Panc1 (cell line): Measurements from ENCODE around the gene PDK2. TPM values are rescaled to one million over a fixed set of nuclear protein-coding genes. Genes with fewer than 3 reads are reported as not detected.

Source experiments
- ATAC-seq: fragments of 200-7000 bp; cut with Tn5 transposase; 2 replicates; pipeline ENCODE4 v1.9.1; 2020; ENCODE audit warnings: mild to moderate bottlenecking, moderate library complexity
- BruUV-seq: library from RNA; stranded (reverse); fragments of 400-500 nt; replicated peaks from 2 replicates; lab custom pipeline; 2021; lab: Mats Ljungman, UMichigan
- CTCF ChIA-PET: fragments of 300-600 bp; sonication (Branson Sonifier 250); formaldehyde crosslinking; loops from one replicate; lab custom pipeline; 2022; ENCODE audit warnings: antibody characterized with exemption; lab: Charles Lee
- POLR2A ChIA-PET: fragments of 300-600 bp; sonication (Branson Sonifier 250); formaldehyde crosslinking; loops from one replicate; lab custom pipeline; 2022; ENCODE audit warnings: antibody characterized with exemption; lab: Charles Lee
- DNase-seq: peaks from one replicate; pipeline ENCODE4 v3.0.0-alpha.2; 2010; ENCODE audit warnings: low read depth, low spot score
- H3K27ac ChIP-seq: 2 replicates; pipeline ENCODE4 v1.5.1; 2011; ENCODE audit warnings: mild to moderate bottlenecking, low read length, inconsistent platforms
- H3K27me3 ChIP-seq: fragments of 200-500 bp; sonication (Bioruptor generic); 2 replicates; pipeline ENCODE4 v1.6.0; 2014; ENCODE audit warnings: low read length, inconsistent platforms; ENCODE audit not compliant: control insufficient read depth, insufficient read depth
- H3K36me3 ChIP-seq: fragments of 200-500 bp; sonication (Bioruptor generic); 2 replicates; pipeline ENCODE4 v1.5.1; 2014; ENCODE audit warnings: inconsistent platforms, mild to moderate bottlenecking, low read length, moderate library complexity; ENCODE audit not compliant: control insufficient read depth, insufficient read depth
- H3K4me1 ChIP-seq: 2 replicates; pipeline ENCODE4 v1.5.1; 2011; ENCODE audit warnings: inconsistent platforms, mild to moderate bottlenecking, low read length, moderate library complexity; ENCODE audit not compliant: control insufficient read depth, insufficient read depth
- H3K4me3 ChIP-seq, 2 experiments: 2 replicates each; pipeline ENCODE4 v1.5.1; 2011 to 2012; ENCODE audit warnings: low read depth in 2 of 2, low read length in 2 of 2, mild to moderate bottlenecking in 2 of 2, inconsistent platforms in 1 of 2, moderate library complexity in 1 of 2
- H3K9me3 ChIP-seq: fragments of 200-500 bp; sonication (Bioruptor generic); 2 replicates; pipeline ENCODE4 v1.5.1; 2014; ENCODE audit warnings: low read depth, mild to moderate bottlenecking, inconsistent platforms, low read length, moderate library complexity; ENCODE audit not compliant: control insufficient read depth, insufficient read depth
- CTCF ChIP-seq: fragments of 450-650 bp; IDR thresholded peaks from 2 replicates; pipeline ENCODE4 v1.5.1; 2017; ENCODE audit warnings: mild to moderate bottlenecking
- POLR2AphosphoS5 ChIP-seq: IDR thresholded peaks from 2 replicates; pipeline ENCODE4 v1.6.1; 2012; ENCODE audit warnings: mild to moderate bottlenecking, low read depth, low read length, moderate library complexity
- REST ChIP-seq, 2 experiments: IDR thresholded peaks; 2 replicates each; pipeline ENCODE4 v1.6.1; 2011 to 2012; ENCODE audit warnings: low read depth in 2 of 2, control low read depth in 1 of 2, low read length in 1 of 2, mild to moderate bottlenecking in 1 of 2, moderate library complexity in 1 of 2; ENCODE audit not compliant: insufficient read depth in 1 of 2
- SIN3A ChIP-seq: IDR thresholded peaks from 2 replicates; pipeline ENCODE4 v1.6.1; 2012; ENCODE audit warnings: low read depth, mild to moderate bottlenecking, low read length, moderate library complexity, borderline replicate concordance; ENCODE audit not compliant: insufficient read depth
- TCF7L2 ChIP-seq: IDR thresholded peaks from 2 replicates; pipeline ENCODE4 v1.6.1; 2011; ENCODE audit warnings: mild to moderate bottlenecking, low read depth, low read length, inconsistent platforms
- in situ Hi-C: cut with HindIII; loops from 2 replicates; pipeline ENCODE4 v1.10.0; 2016; ENCODE audit warnings: low sequenced_read_pairs, low pct_unique_long_range_greater_than_20kb
- intact Hi-C: fragments of 100-400 bp; cut with micrococcal nuclease; formaldehyde crosslinking; loops from one replicate; pipeline ENCODE4 v1.10.0; 2022; ENCODE audit not compliant: unreplicated experiment
- total RNA-seq: library from RNA; stranded (reverse); gene quantifications from one replicate; pipeline ENCODE4 v1.2.1, GENCODE V29; 2021; ENCODE audit not compliant: unreplicated experiment

The PDK2 gene
- total RNA-seq, 1 experiment from 2014 or later: 46.0 TPM

GRCh38 chr17:50141026-50141744 is 46.0 kb downstream of the PDK2 start:
- ChIA-PET POLR2A (interaction anchor here (0.6 kb wide), 1 partner anchor 8 kb away, joined by 3 read pairs; no protein-coding TSS in a partner anchor), CTCF (interaction anchor here (0.5 to 1.0 kb wide), 2 partner anchors 22 to 898 kb away, joined by 3 to 6 read pairs; no protein-coding TSS in a partner anchor)
- in situ Hi-C loops (no loop called here), intact Hi-C loops (no loop called here)
- no TSS peak for BruUV-seq
- Histone ChIP-seq H3K27me3 (no peaks in the 10 kb centered on the region), H3K36me3 (peaks cover 27% of the 10 kb centered on the region), H3K4me3 (no peak overlapping the region), H3K9me3 (no peaks in the 10 kb centered on the region), H3K27ac (no peak overlapping the region), H3K4me1 (peaks cover 10% of the 10 kb centered on the region)
- TF ChIP-seq TCF7L2 (no peak), SIN3A (no peak), REST (IDR thresholded peaks at IDR 0.05; ENCODE audit: insufficient read depth in 1 of 2, low read depth in 2 of 2, low read length in 1 of 2) (no peak), POLR2AphosphoS5 (no peak), CTCF (no peak)
- no peak for ATAC-seq
- no peak for DNase-seq

DNA sequence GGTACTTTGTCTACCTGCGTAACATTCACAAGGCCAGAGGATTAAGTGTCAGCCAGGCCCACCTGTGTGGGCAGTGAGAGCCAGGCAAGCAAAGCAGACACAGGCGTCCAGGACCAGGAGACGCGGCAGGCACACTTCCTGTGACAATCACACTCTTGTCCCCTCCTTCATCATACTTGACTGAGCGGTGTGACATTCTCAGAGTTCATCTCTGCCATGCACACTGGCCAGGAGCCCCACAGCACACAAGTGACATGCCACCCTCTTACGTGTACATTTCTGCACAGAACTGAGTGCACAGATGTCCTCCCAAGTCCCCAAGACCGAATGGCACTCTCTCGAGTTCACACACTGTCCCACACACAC is 46.6 kb downstream of the PDK2 start:
- CTCF ChIA-PET: interaction anchor here (1.0 kb wide), 1 partner anchor 23 kb away, joined by 3 read pairs; no protein-coding TSS in a partner anchor

More for the DNA sequence above, 46.6 kb downstream of the PDK2 start:
- intact Hi-C loops (no loop called here), in situ Hi-C loops (no loop called here)
- Histone ChIP-seq H3K4me3 (no peak overlapping the region), H3K9me3 (no peaks in the 10 kb centered on the region), H3K36me3 (peaks cover 27% of the 10 kb centered on the region), H3K27me3 (no peaks in the 10 kb centered on the region), H3K27ac (no peak overlapping the region), H3K4me1 (peaks cover 16% of the 10 kb centered on the region)
- POLR2A ChIA-PET: no interaction called here
- ATAC-seq: no peak
- TF ChIP-seq POLR2AphosphoS5 (no peak), REST (IDR thresholded peaks at IDR 0.05; ENCODE audit: insufficient read depth in 1 of 2, low read depth in 2 of 2, low read length in 1 of 2) (no peak), TCF7L2 (no peak), CTCF (no peak), SIN3A (no peak)
- no TSS peak for BruUV-seq
- DNase-seq: no peak
